Left colon (tissue), 2 donors: Measurements from ENCODE around the gene UQCC5. TPM values are rescaled to one million over a fixed set of nuclear protein-coding genes. Genes with fewer than 3 reads are reported as not detected.

Source experiments
- ATAC-seq: fragments of 200-7000 bp; cut with Tn5 transposase; one replicate; pipeline ENCODE4 v1.9.1; 2020; ENCODE audit warnings: mild to moderate bottlenecking, moderate library complexity
- DNase-seq, 2 donors: peaks; one replicate each; pipeline ENCODE4 v3.0.0-alpha.2; 2020
- intact Hi-C, 2 donors: fragments of 100-400 bp; cut with DNase I in 1 of 2; cut with micrococcal nuclease in 1 of 2; formaldehyde crosslinking; loops; one replicate each; pipeline versions ENCODE4 v1.11.2 to v1.14.0; 2022; cut with DNase I, micrococcal nuclease
- long read RNA-seq: library from polyadenylated mRNA; unstranded; transcript quantifications from one replicate; pipeline ENCODE4 v2.0.0, GENCODE V29; 2021
- total RNA-seq, 2 donors: library from RNA; stranded (reverse); fragmentation: NEBNext Ultra II Directional; extraction: Animal tissue kit (Norgen Biotek cat#: 25700); gene quantifications; one replicate each; pipeline ENCODE4 v1.2.1, GENCODE V29; 2021
- donor health status: DM: no; HTN: no; CAD: no.
- donor health status: DM: yes; HTN: yes; CAD: no.

Gene UQCC5, protein sequence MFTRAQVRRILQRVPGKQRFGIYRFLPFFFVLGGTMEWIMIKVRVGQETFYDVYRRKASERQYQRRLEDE
- total RNA-seq: 10 to 100 TPM; 11.7 to 17.4 TPM
- long read RNA-seq, transcript SMIM4-203 (2 exons, 1,770 nt): major isoform, 11 of 16 reads
- long read RNA-seq, partial matches to known transcripts: 0 of 16 reads
- long read RNA-seq, other reads (novel, unspliced or antisense): 5 of 16 reads

DNA sequence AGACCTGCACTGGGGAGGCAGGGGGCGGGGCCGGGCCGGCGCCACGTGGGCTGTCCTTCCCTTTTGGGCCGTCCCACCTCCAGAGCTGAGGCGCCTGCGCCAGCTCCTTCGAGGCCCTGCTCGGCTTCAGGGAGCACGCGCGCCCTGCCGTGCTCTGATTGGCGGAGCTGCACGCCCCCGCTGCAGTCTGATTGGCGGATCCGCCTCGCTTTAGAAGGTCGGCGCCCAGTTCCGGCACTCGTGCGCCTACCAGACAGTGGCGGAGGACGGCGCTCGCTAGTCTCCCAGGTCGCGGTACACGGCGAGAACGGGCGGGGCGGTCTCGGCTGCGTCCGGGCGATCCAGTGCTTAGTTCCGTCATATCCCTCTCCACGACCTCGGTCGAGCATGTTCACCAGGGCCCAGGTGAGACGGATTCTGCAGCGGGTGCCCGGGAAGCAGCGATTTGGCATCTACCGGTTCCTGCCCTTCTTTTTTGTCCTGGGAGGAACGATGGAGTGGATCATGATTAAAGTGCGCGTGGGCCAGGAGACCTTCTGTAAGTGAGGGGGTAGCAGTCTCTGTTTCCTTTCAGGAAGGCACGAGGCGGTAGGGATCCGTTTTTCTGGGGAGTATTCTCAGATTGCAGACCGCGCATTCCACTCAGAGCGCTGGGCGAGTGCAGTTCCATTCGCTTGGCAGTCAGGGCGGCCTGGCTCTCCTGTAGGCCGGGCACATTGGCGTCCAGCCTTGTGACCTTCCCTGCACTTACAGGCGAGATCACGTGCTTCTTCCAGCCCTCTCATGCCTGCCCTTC is at the start of gene UQCC5:
UQCC5 (plus strand) TSS at position 237 of the 796 bp plus-strand sequence; CDS start at position 388, 151 bp downstream.
- DNase-seq (peak; percentile 98), ATAC-seq (peak; percentile 90)
- intact Hi-C loops: no loop called here

DNA sequence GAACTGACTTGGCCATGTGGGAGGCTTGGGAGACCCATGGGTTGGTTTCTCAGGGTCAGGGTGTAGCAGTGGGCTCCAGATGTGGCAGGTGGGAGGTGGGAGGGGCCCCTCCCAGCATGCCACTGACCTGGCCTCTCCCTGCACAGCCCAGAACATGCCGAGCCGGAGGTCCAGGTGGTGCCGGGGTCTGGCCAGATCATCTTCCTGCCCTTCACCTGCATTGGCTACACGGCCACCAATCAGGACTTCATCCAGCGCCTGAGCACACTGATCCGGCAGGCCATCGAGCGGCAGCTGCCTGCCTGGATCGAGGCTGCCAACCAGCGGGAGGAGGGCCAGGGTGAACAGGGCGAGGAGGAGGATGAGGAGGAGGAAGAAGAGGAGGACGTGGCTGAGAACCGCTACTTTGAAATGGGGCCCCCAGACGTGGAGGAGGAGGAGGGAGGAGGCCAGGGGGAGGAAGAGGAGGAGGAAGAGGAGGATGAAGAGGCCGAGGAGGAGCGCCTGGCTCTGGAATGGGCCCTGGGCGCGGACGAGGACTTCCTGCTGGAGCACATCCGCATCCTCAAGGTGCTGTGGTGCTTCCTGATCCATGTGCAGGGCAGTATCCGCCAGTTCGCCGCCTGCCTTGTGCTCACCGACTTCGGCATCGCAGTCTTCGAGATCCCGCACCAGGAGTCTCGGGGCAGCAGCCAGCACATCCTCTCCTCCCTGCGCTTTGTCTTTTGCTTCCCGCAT is 49.2 kb upstream of the UQCC5 start:
- no peak for ATAC-seq
- no peak for DNase-seq
- intact Hi-C loops: no loop called here

DNA sequence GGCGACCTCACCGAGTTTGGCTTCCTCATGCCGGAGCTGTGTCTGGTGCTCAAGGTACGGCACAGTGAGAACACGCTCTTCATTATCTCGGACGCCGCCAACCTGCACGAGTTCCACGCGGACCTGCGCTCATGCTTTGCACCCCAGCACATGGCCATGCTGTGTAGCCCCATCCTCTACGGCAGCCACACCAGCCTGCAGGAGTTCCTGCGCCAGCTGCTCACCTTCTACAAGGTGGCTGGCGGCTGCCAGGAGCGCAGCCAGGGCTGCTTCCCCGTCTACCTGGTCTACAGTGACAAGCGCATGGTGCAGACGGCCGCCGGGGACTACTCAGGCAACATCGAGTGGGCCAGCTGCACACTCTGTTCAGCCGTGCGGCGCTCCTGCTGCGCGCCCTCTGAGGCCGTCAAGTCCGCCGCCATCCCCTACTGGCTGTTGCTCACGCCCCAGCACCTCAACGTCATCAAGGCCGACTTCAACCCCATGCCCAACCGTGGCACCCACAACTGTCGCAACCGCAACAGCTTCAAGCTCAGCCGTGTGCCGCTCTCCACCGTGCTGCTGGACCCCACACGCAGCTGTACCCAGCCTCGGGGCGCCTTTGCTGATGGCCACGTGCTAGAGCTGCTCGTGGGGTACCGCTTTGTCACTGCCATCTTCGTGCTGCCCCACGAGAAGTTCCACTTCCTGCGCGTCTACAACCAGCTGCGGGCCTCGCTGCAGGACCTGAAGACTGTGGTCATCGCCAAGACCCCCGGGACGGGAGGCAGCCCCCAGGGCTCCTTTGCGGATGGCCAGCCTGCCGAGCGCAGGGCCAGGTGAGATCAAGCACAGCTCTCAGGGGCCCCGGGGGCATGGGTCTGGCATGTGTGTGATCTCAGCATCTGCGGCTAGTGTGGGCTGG is 48.4 kb upstream of the UQCC5 start:
- ATAC-seq: no peak
- intact Hi-C loops: no loop called here
- no peak for DNase-seq

DNA sequence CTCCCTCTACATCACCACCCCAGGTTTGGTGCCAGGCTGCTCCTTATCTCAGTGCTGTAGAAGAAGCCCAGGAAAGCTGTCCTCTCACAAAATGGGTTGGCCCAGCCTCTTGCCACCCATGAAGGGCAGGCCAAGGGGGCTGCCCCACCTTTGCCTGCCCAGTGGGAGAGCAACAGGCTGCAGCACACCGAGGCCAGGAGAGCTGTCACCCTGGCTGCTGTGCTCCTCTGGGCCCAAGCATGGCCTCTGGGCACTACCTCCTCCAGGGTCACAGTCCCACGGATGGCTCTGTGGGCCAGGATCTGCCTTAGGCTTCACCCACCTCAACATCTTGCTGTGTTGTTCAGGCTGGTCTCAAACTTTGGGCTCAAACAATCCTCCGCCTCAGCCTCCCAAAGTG is 47.7 kb upstream of the UQCC5 start:
- ATAC-seq: no peak
- intact Hi-C loops: no loop called here
- no peak for DNase-seq

DNA sequence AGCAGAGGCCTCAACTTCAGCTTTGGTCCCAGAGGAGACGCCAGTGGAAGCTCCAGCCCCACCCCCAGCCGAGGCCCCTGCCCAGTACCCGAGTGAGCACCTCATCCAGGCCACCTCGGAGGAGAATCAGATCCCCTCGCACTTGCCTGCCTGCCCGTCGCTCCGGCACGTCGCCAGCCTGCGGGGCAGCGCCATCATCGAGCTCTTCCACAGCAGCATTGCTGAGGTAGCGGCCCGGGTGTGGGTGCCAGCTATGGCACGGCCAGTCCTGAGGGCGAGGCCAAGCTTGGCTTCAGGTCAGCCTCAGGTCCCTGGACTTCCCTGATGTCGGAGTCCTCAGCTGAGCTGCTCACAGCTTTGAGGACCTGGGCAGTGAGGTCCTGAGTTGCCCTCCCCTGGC is 47.0 kb upstream of the UQCC5 start:
- ATAC-seq: no peak
- no peak for DNase-seq
- intact Hi-C loops: no loop called here

DNA sequence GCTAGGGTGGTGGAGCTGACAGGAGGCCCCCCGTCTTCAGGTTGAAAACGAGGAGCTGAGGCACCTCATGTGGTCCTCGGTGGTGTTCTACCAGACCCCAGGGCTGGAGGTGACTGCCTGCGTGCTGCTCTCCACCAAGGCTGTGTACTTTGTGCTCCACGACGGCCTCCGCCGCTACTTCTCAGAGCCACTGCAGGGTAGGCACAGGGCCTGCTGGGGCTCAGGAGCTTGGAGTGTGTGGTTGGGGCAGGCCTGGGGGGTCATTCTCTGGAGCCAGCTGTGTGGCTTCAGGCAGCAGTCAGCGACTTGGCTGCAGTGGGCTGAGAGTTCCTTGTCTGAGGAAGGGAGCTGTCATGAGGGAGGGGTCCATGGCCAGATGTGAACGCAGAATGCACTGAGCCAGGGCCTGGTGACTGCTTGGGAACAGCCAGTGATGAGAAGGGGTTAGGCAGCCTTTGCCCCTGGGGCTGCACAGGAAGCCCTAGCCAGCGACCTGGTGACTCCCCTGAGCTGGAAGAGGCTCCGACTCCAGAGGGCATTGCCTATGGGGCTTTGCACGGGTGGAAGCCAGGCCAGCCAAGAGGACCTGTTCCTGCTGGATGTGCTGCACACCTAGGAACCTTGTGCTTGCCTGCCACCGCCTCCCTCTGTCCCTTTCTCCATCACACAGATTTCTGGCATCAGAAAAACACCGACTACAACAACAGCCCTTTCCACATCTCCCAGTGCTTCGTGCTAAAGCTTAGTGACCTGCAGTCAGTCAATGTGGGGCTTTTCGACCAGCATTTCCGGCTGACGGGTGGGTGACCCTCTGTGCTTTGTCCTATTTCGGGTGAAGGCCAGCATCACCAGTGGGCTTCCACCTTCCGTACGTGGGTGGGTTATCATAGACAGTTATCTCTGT is 46.1 kb upstream of the UQCC5 start:
- DNase-seq (no peak), ATAC-seq (no peak)
- intact Hi-C loops: no loop called here

DNA sequence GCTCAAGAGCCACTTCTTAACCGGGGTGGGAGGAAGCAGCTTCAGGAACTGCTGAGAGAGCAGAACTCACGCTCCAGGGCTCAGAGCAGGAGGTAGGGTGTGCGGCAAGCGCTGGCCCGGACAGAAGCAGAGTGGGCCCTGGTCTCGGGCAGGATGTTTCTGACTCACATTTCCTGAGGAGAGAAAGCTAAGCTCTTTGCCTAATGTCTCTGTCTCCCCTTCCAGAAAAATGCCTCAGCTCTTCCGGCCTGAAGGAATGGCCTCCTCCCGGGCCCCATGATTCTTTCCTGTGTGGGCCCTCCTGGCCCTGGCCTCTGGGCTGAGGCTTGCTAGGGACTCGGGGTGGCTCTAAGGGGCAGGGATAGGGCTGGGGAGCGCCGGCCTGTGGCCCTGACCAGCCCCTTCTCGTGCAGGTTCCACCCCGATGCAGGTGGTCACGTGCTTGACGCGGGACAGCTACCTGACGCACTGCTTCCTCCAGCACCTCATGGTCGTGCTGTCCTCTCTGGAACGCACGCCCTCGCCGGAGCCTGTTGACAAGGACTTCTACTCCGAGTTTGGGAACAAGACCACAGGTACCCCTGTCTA is 45.4 kb upstream of the UQCC5 start:
- intact Hi-C loops: no loop called here
- DNase-seq (no peak), ATAC-seq (no peak)

DNA sequence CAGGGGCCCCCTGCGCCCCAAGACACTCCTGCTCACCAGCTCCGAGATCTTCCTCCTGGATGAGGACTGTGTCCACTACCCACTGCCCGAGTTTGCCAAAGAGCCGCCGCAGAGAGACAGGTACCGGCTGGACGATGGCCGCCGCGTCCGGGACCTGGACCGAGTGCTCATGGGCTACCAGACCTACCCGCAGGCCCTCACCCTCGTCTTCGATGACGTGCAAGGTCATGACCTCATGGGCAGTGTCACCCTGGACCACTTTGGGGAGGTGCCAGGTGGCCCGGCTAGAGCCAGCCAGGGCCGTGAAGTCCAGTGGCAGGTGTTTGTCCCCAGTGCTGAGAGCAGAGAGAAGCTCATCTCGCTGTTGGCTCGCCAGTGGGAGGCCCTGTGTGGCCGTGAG is 44.3 kb upstream of the UQCC5 start:
- no peak for DNase-seq
- intact Hi-C loops: no loop called here
- no peak for ATAC-seq

DNA sequence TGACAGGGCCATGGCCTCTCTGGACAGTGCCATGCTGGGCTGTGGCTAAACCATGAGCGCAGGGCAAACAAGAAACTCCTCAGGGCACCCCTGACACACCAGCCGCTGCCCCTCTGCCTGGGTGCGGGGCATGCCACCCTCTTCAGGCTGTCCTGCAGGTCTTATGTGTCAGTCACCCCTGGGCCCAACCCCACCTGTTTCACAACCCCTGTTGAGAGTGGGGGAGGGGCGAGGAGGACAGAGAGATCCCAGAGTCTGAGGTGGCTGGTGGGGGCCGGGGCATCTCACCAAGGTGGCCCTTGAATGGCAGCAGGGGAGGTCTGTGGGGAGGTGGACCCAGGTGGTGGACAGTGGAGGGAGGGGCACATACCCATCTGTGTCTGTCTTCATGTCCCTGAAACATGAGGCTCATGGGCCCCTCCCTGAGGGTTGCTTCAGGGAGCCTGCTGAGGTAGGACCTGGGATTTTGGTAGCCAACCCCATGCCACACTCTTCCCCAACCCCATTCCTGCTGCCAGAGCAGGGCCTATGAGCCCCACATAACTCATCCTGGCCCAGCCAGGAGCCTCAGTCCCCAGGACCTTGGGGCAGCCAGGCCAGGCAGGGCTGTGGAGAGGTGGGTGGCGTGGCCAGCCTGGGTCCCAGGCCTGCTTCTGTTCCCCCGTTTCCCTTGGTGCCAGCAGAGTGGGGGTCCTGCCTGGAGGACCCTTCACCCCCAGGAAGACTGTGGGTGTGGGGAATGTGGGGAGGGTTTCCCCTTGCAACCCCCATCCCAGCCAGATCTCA is 43.0 kb upstream of the UQCC5 start:
- no peak for ATAC-seq
- DNase-seq: no peak
- intact Hi-C loops: no loop called here

DNA sequence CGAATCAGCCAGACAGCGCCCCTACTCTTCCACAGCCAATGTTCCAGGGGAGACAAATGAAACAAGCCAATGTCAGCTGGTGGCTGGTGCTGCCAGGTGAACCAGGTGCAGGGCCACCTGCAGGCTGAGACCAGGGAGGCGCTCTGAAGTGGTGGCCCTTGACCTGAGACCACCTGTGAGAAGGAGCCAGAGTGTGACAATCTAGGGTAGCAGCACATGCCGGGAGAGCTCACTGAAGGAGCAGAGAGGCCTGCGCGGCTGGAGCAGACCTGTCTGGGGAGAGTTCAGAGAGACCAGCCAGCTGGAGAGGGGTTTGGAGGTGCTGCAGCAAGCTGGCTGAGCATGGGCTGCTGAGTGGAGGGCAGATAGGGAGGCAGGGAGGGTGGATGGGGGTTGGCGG is 42.0 kb upstream of the UQCC5 start:
- DNase-seq (no peak), ATAC-seq (no peak)
- intact Hi-C loops: no loop called here

DNA sequence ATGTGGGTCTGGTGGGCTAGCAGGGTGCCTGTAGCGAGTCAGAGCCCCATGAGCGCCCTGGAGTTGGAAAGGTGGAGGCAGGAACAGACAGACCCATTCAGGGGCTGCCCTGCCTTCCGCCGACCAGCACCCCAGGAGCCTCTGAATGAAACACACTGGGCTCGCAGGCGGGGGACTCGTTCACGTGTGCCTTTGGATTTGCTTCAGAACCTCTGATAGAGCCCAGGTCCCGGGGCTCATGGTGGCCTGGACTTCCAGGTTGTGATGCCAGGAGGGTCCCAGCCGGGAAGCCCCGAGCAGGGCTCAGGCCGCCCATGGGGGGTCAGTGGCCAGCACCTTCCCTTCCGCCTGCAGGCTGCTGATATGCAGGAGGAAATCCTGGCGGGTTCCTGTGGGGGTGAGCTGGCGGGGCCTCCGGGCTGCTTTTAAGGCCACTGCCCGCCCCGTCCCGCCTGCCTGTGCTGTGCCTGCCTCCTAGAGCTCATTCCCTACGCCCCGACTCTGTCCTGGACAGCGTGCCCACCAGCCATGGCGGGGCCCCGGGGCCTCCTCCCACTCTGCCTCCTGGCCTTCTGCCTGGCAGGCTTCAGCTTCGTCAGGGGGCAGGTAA is 41.4 kb upstream of the UQCC5 start, which contains the start of gene STAB1:
STAB1 (plus strand) TSS at position 453 of the 610 bp plus-strand sequence; CDS start at position 529, 76 bp downstream.
- DNase-seq: peak in 1 of 2 donors; percentile 29

DNA sequence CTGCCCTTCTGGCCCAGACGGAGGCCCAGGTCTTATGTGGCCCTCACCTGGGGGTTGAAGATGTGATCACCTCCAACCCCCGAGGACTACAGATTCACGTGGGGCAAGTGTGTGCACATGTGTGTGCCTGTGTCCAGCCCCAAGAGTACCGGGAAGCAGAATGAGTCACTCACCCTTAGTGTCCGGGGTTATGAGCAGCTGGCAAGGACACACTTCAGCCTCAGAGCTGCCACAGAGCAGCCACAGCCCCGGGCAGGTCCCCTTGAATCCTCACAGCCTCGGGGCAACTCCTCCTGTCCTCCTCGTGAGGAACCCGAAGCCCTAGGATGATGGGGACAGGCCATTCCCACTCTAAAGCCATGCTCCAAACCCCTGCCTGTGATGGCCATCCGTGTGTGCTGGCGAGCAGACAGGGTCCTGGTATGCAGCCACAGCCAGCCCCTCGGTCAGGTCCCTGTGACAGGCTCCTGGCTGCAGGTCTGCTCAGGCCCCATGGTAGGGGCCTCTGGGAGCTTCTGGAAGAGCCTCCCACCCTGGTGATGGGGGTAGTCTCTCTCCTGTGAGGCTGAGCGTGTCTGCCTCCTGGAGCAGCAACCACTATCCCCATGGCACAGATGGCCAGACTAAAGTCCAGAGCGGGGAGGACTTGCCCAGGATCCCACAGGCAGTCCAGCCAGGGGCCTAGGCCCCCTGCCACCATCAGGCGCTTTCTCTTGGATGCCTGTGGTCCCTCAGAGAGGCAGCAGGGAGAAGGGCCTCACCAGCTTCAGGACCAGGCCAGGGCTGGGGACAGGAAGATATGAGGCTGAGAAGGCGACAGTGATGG is 40.4 kb upstream of the UQCC5 start:
- DNase-seq: no peak
- intact Hi-C loops: no loop called here
- ATAC-seq: peak; percentile 17

More for the DNA sequence above, 41.4 kb upstream of the UQCC5 start, which contains the start of gene STAB1:
- intact Hi-C loops: no loop called here
- no peak for ATAC-seq

DNA sequence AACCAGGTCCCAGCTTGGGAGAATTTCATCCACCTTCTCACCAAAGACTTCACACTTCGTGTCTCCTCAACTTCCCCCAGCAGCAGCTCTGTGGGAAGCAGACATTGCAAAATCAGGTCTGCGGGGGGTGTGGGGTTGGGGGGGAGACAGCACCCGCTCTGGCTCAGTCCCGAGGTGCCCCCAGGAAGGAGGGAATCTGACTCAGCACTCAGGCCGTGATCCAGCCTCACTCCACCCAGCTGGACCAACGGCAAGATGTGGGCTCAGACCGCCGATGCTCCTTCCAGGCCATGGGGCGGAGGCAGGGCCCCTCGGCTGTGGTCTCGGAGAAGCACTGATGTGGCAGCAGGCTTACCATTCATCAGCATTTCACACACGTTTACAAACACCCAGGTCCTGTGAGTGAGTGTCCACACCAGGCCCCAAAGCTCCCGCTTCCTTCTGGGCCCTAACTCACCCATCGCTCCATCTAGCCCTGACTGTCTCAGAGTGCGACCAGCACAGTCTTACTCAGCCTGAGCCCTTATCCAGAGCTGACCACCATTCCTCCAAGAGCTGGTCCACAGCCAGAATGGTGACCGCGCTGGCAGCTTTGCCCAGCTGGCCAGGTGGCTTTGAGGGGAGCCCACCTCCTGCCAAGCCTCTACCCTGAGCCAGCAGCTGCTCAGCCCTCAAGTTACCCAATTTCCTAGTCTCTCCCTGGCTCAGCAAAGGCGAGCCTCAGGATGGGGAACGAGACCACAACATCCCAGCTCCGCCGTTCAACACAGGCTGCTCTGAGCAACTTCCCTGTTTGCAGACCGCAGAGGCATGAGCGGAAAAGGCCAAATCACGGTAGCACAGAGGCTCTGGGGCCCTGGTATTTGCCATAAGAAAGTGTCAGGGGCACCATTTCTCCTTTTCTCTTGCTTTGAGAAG is 38.0 kb upstream of the UQCC5 start:
- DNase-seq: peak in 1 of 2 donors; percentile 55
- ATAC-seq: peak; percentile 20
- intact Hi-C loops: no loop called here

DNA sequence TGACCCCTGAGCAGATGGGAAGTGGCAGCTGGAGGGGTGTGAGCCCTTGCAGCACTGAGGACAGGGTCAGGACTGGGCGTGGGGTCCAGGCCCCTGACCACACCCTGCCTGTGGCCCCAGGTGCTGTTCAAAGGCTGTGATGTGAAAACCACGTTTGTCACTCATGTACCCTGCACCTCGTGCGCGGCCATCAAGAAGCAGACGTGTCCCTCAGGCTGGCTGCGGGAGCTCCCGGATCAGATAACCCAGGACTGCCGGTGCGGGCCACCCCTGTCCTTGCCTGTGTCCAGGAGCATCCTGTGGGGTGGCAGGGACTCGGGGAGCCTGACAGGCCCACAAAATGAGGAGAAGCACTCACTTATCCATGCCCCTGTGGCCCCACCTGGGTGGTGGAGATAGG is 35.4 kb upstream of the UQCC5 start:
- DNase-seq (no peak), ATAC-seq (no peak)
- intact Hi-C loops: no loop called here
